Measurements from ENCODE around the gene YLPM1. TPM values are rescaled to one million over a fixed set of nuclear protein-coding genes. Genes with fewer than 3 reads are reported as not detected.

Gene YLPM1
- total and polyA plus RNA-seq, 10 of the 15 experiments (the other 5 are each of a cell fraction or from before 2014, with no cell fraction given) = 11.1 to 48.2 (median 18.0) TPM

- TF ChIP-seq ZBTB4 (CRISPR knock-in tag; IDR thresholded peaks at IDR 0.05) (no peak), IRF3 (IDR thresholded peaks at IDR 0.05) (no peak), EED (IDR thresholded peaks at IDR 0.05; ENCODE audit: low read depth) (no peak), ZNF384 (IDR thresholded peaks at IDR 0.05; ENCODE audit: borderline replicate concordance, low read depth, low read length) (no peak), PAX5 (IDR thresholded peaks at IDR 0.05; ENCODE audit: borderline replicate concordance, low read depth, low read length) (no peak), ESRRA (IDR thresholded peaks at IDR 0.05; ENCODE audit: low read length) (no peak), ZBTB11 (CRISPR knock-in tag; IDR thresholded peaks at IDR 0.05) (no peak)
Observed at GRCh38 chr14:74855021-74855420, 91.9 kb downstream of the YLPM1 start (continued).
